GM12865 (cell line): ENCODE results near the gene KIAA1549.

Source experiments
- DNase-seq: peaks from one replicate; pipeline ENCODE4 v3.0.0; 2010; ENCODE audit warnings: low read depth
- H3K4me3 ChIP-seq: 2 replicates; pipeline ENCODE4 v1.5.1; 2011; ENCODE audit warnings: mild to moderate bottlenecking, low read depth, low read length, control low read depth
- CTCF ChIP-seq: IDR thresholded peaks from 2 replicates; pipeline ENCODE4 v1.5.1; 2011; ENCODE audit warnings: low read length, control low read depth, low read depth, inconsistent platforms; ENCODE audit not compliant: insufficient read depth; ENCODE audit errors: missing control alignments

KIAA1549 gene

GRCh38 chr7:138913783-138914182 lies 67.4 kb downstream of the KIAA1549 start:
- no peak for DNase-seq
- no peak for TF ChIP-seq CTCF
- H3K4me3 ChIP-seq: no peak overlapping the region

DNA sequence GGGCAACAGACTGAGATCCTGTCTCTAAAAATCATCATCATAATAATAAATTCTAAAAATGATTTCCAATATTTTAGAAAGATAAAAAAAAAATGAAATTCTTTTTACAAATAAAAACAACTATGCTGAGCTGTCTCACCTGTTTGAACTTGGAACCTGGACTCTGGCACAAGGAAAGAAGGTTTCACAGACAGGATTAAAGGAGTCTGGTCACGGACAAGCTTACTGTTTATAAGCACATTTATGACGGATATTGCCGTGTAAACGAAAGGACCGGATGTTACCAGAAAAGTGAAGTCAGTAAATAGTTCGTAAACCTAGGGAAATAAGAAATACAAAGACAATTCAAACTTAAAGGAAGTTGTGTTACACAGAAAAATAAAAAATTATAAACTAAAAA lies 70.2 kb downstream of the KIAA1549 start:
- H3K4me3 ChIP-seq: no peak overlapping the region
- TF ChIP-seq CTCF: no peak
- no peak for DNase-seq

DNA sequence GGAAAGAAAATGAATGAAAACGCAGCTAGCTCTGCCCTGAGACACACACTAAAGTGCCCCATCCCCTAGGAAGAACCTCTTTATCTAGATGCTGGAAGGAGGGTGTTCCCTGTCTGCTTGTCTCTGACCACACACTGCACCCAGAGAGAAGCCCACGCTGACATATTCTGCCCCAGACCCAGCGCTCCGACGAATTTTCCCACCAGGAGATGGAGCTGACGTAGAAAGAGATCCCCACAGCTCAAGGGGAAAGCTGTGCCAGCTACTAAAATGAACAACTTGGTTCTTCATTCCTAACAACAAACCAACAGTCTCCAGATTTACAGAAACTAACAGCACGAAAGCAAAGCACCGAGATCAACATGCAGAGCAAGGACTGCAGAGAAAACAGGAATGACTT lies 73.3 kb downstream of the KIAA1549 start:
- TF ChIP-seq CTCF: no peak
- no peak overlapping the region for H3K4me3 ChIP-seq
- no peak for DNase-seq

DNA sequence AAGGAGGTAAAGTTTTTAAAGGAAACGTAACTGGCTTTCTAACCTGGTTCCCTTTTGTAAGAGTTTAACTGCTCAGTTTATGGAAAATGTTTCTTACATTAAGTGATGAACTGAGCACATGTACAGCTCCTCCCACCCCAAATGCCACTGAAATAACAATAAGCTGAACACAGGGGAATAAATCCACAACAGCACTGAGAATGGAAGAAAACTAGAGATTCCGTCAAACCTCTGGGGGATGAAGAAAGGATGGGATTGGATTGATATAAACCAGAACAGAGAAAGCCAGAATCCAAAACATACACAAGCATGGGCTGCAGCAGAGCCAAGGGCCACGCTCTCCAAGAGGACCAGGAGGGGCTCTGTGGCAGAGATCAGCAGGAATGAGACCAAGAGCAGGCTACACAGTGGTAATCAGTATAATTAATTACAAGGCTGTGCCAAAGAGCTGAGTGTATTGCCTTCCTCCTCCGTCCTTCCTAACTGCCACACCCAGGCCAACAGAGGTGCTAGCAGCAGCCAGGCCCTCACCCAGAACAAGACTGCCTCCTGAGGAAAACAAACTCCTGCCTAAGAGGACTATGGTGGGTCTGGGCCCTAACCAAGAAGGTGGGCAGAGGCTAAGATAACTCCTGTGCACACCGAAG lies 73.9 kb downstream of the KIAA1549 start:
- no peak for DNase-seq
- no peak for TF ChIP-seq CTCF

GRCh38 chr7:138903859-138904435 lies 77.2 kb downstream of the KIAA1549 start:
- no peak overlapping the region for H3K4me3 ChIP-seq
- no peak for TF ChIP-seq CTCF
- no peak for DNase-seq

More for the DNA sequence above, 73.9 kb downstream of the KIAA1549 start:
- no peak overlapping the region for H3K4me3 ChIP-seq

DNA sequence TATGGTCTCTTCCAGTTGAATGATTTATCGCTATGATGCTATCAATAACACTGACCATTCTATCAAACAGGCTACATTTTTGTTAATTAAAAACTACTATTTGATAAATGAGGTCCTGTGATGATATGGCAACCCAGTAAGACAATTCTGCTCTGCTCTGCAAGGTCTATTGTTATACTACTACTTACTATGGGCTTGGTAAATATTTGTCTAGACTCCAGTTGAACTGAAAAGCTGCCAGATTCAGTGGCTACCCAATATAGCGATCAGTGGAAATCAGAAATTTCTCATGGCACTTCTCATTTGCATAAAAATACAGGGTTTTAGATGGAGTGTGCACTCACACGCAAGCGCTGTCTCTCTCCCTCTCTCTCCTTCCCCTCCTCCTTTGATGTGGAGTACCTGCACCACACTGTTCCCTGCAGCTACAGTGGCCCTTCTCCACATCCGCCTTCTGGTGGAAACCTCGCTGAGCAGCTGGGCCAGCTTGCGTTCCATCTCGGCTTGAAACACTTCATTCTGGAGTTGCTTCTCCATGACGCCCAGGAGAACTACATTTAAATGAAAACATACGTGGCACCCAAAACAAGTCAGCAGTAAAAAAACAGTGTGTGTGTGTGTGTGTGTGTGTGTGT lies 77.9 kb downstream of the KIAA1549 start:
- no peak overlapping the region for H3K4me3 ChIP-seq
- no peak for DNase-seq
- TF ChIP-seq CTCF: no peak
